ENCODE data around the gene TBC1D22A. TPM values are rescaled to one million over a fixed set of nuclear protein-coding genes. Genes with fewer than 3 reads are reported as not detected.

Gene TBC1D22A
- total RNA-seq, 1 donor from 2014 or later, result 28.9 TPM

- no peak for DNase-seq (ENCODE audit: extremely low spot score, unreplicated experiment)
- H3K9me3 Mint-ChIP-seq (ENCODE audit: unreplicated experiment), result no peaks in the 10 kb centered on the region
- no peak overlapping the region for H3K4me3 Mint-ChIP-seq (ENCODE audit: unreplicated experiment)
- no peak for TF ChIP-seq CTCF (IDR thresholded peaks at IDR 0.05)
- H3K36me3 Mint-ChIP-seq (ENCODE audit: unreplicated experiment), result peaks cover 5% of the 10 kb centered on the region
- H3K4me1 Mint-ChIP-seq (ENCODE audit: unreplicated experiment), result peaks cover 22% of the 10 kb centered on the region
- H3K27ac Mint-ChIP-seq (ENCODE audit: unreplicated experiment), result peak overlapping the region; percentile 4
- no peaks in the 10 kb centered on the region for H3K27me3 Mint-ChIP-seq (ENCODE audit: unreplicated experiment)
Observed at GRCh38 chr22:47051441-47052071, 289.1 kb downstream of the TBC1D22A start.

GRCh38 chr22:47052236-47053012, 290.0 kb downstream of the TBC1D22A start:
- Mint-ChIP-seq H3K36me3 (ENCODE audit: unreplicated experiment) (peaks cover 5% of the 10 kb centered on the region), H3K4me1 (ENCODE audit: unreplicated experiment) (peaks cover 22% of the 10 kb centered on the region), H3K27ac (ENCODE audit: unreplicated experiment) (no peak overlapping the region), H3K9me3 (ENCODE audit: unreplicated experiment) (no peaks in the 10 kb centered on the region), H3K27me3 (ENCODE audit: unreplicated experiment) (no peaks in the 10 kb centered on the region), H3K4me3 (ENCODE audit: unreplicated experiment) (no peak overlapping the region)
- DNase-seq (ENCODE audit: extremely low spot score, unreplicated experiment), result no peak
- no peak for TF ChIP-seq CTCF (IDR thresholded peaks at IDR 0.05)

GRCh38 chr22:47053013-47053725, 290.7 kb downstream of the TBC1D22A start:
- H3K36me3 Mint-ChIP-seq (ENCODE audit: unreplicated experiment), result peaks cover 5% of the 10 kb centered on the region
- H3K4me1 Mint-ChIP-seq (ENCODE audit: unreplicated experiment), result peaks cover 22% of the 10 kb centered on the region
- H3K27me3 Mint-ChIP-seq (ENCODE audit: unreplicated experiment), result no peaks in the 10 kb centered on the region
- no peaks in the 10 kb centered on the region for H3K9me3 Mint-ChIP-seq (ENCODE audit: unreplicated experiment)
- TF ChIP-seq CTCF (IDR thresholded peaks at IDR 0.05), result no peak
- H3K4me3 Mint-ChIP-seq (ENCODE audit: unreplicated experiment), result no peak overlapping the region
- peak overlapping the region; percentile 38 for H3K27ac Mint-ChIP-seq (ENCODE audit: unreplicated experiment)
- DNase-seq (ENCODE audit: extremely low spot score, unreplicated experiment), result no peak

GRCh38 chr22:47053726-47054141, 291.3 kb downstream of the TBC1D22A start:
- H3K27me3 Mint-ChIP-seq (ENCODE audit: unreplicated experiment), result no peaks in the 10 kb centered on the region
- TF ChIP-seq CTCF (IDR thresholded peaks at IDR 0.05), result no peak
- no peaks in the 10 kb centered on the region for H3K9me3 Mint-ChIP-seq (ENCODE audit: unreplicated experiment)
- DNase-seq (ENCODE audit: extremely low spot score, unreplicated experiment), result no peak
- peaks cover 5% of the 10 kb centered on the region for H3K36me3 Mint-ChIP-seq (ENCODE audit: unreplicated experiment)
- no peak overlapping the region for H3K4me3 Mint-ChIP-seq (ENCODE audit: unreplicated experiment)
- peaks cover 22% of the 10 kb centered on the region for H3K4me1 Mint-ChIP-seq (ENCODE audit: unreplicated experiment)
- no peak overlapping the region for H3K27ac Mint-ChIP-seq (ENCODE audit: unreplicated experiment)

Data from osteocyte (in vitro differentiated cells).